ENCODE data around the gene STX3.
A peak's percentile ranks its signal among the peaks of the same experiment; 100 is the strongest.
"Not testable (repeated sequence)": the region's sequence is repeated elsewhere in the genome, so short reads cannot be mapped to it uniquely, and the experiment has no call there.

Gene STX3

GRCh38 chr11:59759900-59760299 is 4.7 kb downstream of the STX3 start:
- no peak for DNase-seq

GRCh38 chr11:59760771-59761170 is 5.6 kb downstream of the STX3 start:
- no peak for DNase-seq

- no peak for DNase-seq
Observed at GRCh38 chr11:59761993-59762392, 6.8 kb downstream of the STX3 start.

- peak; percentile 83 for DNase-seq
Observed at GRCh38 chr11:59765068-59765735, 10.0 kb downstream of the STX3 start.

GRCh38 chr11:59766542-59767224 is 11.5 kb downstream of the STX3 start:
- no peak for DNase-seq

- DNase-seq: no peak
Observed at GRCh38 chr11:59767225-59767611, 12.0 kb downstream of the STX3 start.

- DNase-seq: peak; percentile 29
Observed at GRCh38 chr11:59769111-59769510, 13.9 kb downstream of the STX3 start.

GRCh38 chr11:59769828-59770227 is 14.7 kb downstream of the STX3 start:
- no peak for DNase-seq

- peak; percentile 16 for DNase-seq
Observed at GRCh38 chr11:59770319-59770718, 15.1 kb downstream of the STX3 start.

GRCh38 chr11:59770869-59771268 is 15.7 kb downstream of the STX3 start:
- no peak for DNase-seq

- DNase-seq: no peak
Observed at GRCh38 chr11:59771605-59772004, 16.4 kb downstream of the STX3 start.

- no peak for DNase-seq
Observed at GRCh38 chr11:59773083-59773440, 17.9 kb downstream of the STX3 start.

- DNase-seq: no peak
Observed at GRCh38 chr11:59776210-59777066, 21.3 kb downstream of the STX3 start.

GRCh38 chr11:59777104-59777503 is 21.9 kb downstream of the STX3 start:
- no peak for DNase-seq

- DNase-seq: peak; percentile 15
Observed at GRCh38 chr11:59778122-59778521, 22.9 kb downstream of the STX3 start.

GRCh38 chr11:59779487-59779886 is 24.3 kb downstream of the STX3 start:
- no peak for DNase-seq

GRCh38 chr11:59782080-59782479 is 26.9 kb downstream of the STX3 start:
- DNase-seq: no peak

GRCh38 chr11:59783632-59784090 is 28.5 kb downstream of the STX3 start:
- no peak for DNase-seq

- not testable (repeated sequence) for DNase-seq
Observed at GRCh38 chr11:59784441-59784840, 29.3 kb downstream of the STX3 start.

GRCh38 chr11:59785818-59786217 is 30.6 kb downstream of the STX3 start:
- DNase-seq: no peak

- DNase-seq: no peak
Observed at GRCh38 chr11:59787255-59787588, 32.0 kb downstream of the STX3 start.

- DNase-seq: no peak
Observed at GRCh38 chr11:59787816-59788215, 32.6 kb downstream of the STX3 start.

- no peak for DNase-seq
Observed at GRCh38 chr11:59791639-59792038, 36.5 kb downstream of the STX3 start.

GRCh38 chr11:59792507-59792906 is 37.3 kb downstream of the STX3 start:
- DNase-seq: no peak

All from suppressor macrophage treated with lipopolysaccharide for 4 hours (primary cell).